ENCODE results near the gene TIRAP.

- TF ChIP-seq CTCF (IDR thresholded peaks at IDR 0.05): no peak
- peak in 1 of 3 donors; percentile 23 for TF ChIP-seq POLR2AphosphoS5 (IDR thresholded peaks at IDR 0.05)
- no peak for TF ChIP-seq EP300 (IDR thresholded peaks at IDR 0.05)
- no peak for TF ChIP-seq POLR2A (IDR thresholded peaks at IDR 0.05)
Observed at GRCh38 chr11:126317756-126318573, 35.1 kb downstream of the TIRAP start.
